Measurements from ENCODE around the gene QRICH2. TPM values are rescaled to one million over a fixed set of nuclear protein-coding genes. Genes with fewer than 3 reads are reported as not detected.
A peak's percentile ranks its signal among the peaks of the same experiment; 100 is the strongest.
"Not testable (repeated sequence)": the region's sequence is repeated elsewhere in the genome, so short reads cannot be mapped to it uniquely, and the experiment has no call there.

QRICH2 gene
- total and polyA plus RNA-seq, 2 of the 4 experiments (the other 2 are of a cell fraction): 4.3 to 4.8 TPM

DNA sequence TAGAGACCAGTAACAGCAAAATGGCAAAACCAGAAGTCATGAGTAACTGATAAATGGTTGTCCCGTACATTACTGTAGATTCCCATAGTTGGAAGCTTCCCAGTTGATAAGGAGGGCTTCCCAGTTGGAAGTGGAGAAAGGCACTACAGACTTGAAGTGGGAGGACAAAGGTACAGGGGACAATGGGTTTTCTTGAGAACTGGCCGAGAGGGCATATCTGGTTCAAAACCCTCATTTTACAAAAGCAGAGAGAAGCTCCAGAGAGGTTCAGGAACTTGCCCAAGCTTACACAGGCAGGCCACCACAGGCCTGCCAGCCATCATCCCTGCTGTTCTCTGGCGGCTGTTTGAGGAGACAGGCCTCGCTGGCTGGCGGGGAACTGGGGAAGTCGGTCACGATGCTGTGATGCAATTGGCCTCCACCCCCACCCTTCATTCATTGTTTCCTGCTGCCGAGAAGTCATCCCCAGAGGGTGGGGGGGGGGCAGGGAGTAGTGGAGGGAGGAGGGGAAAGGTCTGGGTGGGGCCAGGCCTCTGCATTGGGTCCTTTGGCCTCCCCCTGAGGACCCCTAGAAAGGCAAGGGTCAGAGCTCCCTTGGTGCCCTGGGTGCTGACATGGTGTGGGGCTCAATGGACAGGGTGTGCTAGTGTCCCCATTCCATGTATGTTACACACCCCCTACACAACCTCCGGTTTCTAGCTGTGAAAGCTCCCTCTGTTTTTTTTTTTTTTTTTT, 39.9 kb downstream of the QRICH2 start (continued):
- TF ChIP-seq, protein P1, sequence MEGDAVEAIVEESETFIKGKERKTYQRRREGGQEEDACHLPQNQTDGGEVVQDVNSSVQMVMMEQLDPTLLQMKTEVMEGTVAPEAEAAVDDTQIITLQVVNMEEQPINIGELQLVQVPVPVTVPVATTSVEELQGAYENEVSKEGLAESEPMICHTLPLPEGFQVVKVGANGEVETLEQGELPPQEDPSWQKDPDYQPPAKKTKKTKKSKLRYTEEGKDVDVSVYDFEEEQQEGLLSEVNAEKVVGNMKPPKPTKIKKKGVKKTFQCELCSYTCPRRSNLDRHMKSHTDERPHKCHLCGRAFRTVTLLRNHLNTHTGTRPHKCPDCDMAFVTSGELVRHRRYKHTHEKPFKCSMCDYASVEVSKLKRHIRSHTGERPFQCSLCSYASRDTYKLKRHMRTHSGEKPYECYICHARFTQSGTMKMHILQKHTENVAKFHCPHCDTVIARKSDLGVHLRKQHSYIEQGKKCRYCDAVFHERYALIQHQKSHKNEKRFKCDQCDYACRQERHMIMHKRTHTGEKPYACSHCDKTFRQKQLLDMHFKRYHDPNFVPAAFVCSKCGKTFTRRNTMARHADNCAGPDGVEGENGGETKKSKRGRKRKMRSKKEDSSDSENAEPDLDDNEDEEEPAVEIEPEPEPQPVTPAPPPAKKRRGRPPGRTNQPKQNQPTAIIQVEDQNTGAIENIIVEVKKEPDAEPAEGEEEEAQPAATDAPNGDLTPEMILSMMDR (conservative IDR thresholded peaks at IDR 0.05; ENCODE audit: low read depth, low read length): no peak

DNA sequence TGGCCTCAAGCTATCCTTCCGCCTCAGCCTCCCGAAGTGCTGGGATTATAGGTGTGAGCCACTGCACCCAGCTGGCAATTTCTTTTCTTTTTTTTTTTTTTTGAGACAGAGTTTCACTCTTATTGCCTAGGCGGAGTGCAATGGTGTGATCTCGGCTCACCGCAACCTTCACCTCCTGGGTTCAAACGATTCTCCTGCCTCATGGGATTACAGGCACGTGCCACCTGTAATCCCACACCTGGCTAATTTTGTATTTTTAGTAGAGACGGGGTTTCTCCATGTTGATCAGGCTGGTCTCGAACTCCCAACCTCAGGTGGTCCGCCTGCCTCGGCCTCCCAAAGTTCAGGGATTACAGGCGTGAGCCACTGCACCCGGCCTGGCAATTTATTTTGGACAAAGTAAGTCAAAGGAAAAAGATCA, 40.5 kb downstream of the QRICH2 start:
- H2AK9ac ChIP-seq (replicated peaks; ENCODE audit: low read depth, low read length, poor library complexity); DNase-seq; H2BK20ac ChIP-seq (ENCODE audit: low read depth, low read length); H3K18ac ChIP-seq (ENCODE audit: low read depth, low read length); H3K4me2 ChIP-seq (ENCODE audit: low read depth, low read length); H3K9me1 ChIP-seq (ENCODE audit: insufficient read depth, low read length); H3K4me1 ChIP-seq (ENCODE audit: control insufficient read depth, insufficient read depth, low read length); dilution Hi-C loops (cut with HindIII; ENCODE audit: low sequenced_read_pairs, unreplicated experiment); H4K20me1 ChIP-seq (ENCODE audit: insufficient read depth, low read length); H3K27me3 ChIP-seq (ENCODE audit: control insufficient read depth, insufficient read depth, low read length); H3K36me3 ChIP-seq (ENCODE audit: control insufficient read depth, insufficient read depth, low read length); H3K4ac ChIP-seq (ENCODE audit: low read depth, low read length); CTCF ChIA-PET; H2BK15ac ChIP-seq (ENCODE audit: low read depth, low read length); H4K5ac ChIP-seq (ENCODE audit: low read depth, low read length); in situ Hi-C loops (cut with MboI; ENCODE audit: low sequenced_read_pairs); H3K9me3 ChIP-seq (ENCODE audit: control insufficient read depth, insufficient read depth, low read length); H3K23ac ChIP-seq (ENCODE audit: low read depth, low read length); H3K4me3 ChIP-seq (ENCODE audit: insufficient read depth, low read depth, low read length); ATAC-seq (ENCODE audit: low read depth); H4K91ac ChIP-seq (ENCODE audit: insufficient read depth, low read depth, low read length); H3K9ac ChIP-seq (ENCODE audit: low read depth, low read length); H3K27ac ChIP-seq (ENCODE audit: insufficient read depth, low read length); H2BK120ac ChIP-seq (ENCODE audit: low read depth, low read length); H3K14ac ChIP-seq (replicated peaks; ENCODE audit: low read depth, low read length); H2AFZ ChIP-seq (replicated peaks; ENCODE audit: low read length, poor library complexity): not testable (repeated sequence)
- peaks cover 32 to 67% of the 10 kb centered on the region in 2 experiments for H3K79me1 ChIP-seq (ENCODE audit: low read depth in 1 of 2, low read length in 2 of 2)
- H4K8ac ChIP-seq (ENCODE audit: low read depth in 2 of 2, low read length in 2 of 2): peak overlapping the region in 1 of 2 experiments; percentile 74; a peak in 1 of 4 replicates
- H2AK5ac ChIP-seq (ENCODE audit: low read depth, low read length): peak overlapping the region; percentile 1; the same call in 1 of the 2 replicates
- intact Hi-C loops (cut with micrococcal nuclease): loop anchor here (5.0 kb wide), 1 partner anchor 130 kb away; no protein-coding TSS in a partner anchor
- H3K56ac ChIP-seq (ENCODE audit: extremely low read depth, insufficient read depth, low read length): peak overlapping the region; percentile 14; the same call in 1 of the 2 replicates
- 100% methylated on average over 5 of the region's 13 CpGs; no CpG with 5 or more reads in 1 of the 2 experiments for WGBS, 2 experiments (ENCODE audit: extremely low coverage in 2 of 2, insufficient read length in 1 of 2)
- TSS peak; percentile 39 for BruUV-seq (replicated peaks)
- peak overlapping the region; percentile 12 for H2BK5ac ChIP-seq (ENCODE audit: low read depth, low read length, poor library complexity, severe bottlenecking)
- POLR2A ChIA-PET (ENCODE audit: unreplicated experiment): interaction anchor here (0.5 kb wide), 3 partner anchors 51 to 292 kb away, joined by 3 to 5 read pairs (median 3); no protein-coding TSS in a partner anchor
